ENCODE measurements around the gene C4A. TPM values are rescaled to one million over a fixed set of nuclear protein-coding genes. Genes with fewer than 3 reads are reported as not detected.
"Not testable (repeated sequence)": the region's sequence is repeated elsewhere in the genome, so short reads cannot be mapped to it uniquely, and the experiment has no call there.

The C4A gene
- total RNA-seq, 1 donor from 2014 or later, result 8.6 TPM

- DNase-seq, result not testable (repeated sequence)
Measured at GRCh38 chr6:32037136-32037535, 55.3 kb downstream of the C4A start.

GRCh38 chr6:32037598-32038524 lies 56.0 kb downstream of the C4A start, which contains the start of gene CYP21A2:
CYP21A2 (plus strand) TSS chr6:32038415; CDS start chr6:32038423, 8 bp downstream.
- DNase-seq, result not testable (repeated sequence)

GRCh38 chr6:32038878-32039277 lies 57.0 kb downstream of the C4A start:
- DNase-seq, result not testable (repeated sequence)

- not testable (repeated sequence) for DNase-seq
Measured at GRCh38 chr6:32039321-32040274, 57.7 kb downstream of the C4A start.

GRCh38 chr6:32040299-32041049 lies 58.6 kb downstream of the C4A start:
- DNase-seq, result not testable (repeated sequence)

- not testable (repeated sequence) for DNase-seq
Measured at GRCh38 chr6:32041050-32041321, 59.1 kb downstream of the C4A start.

- not testable (repeated sequence) for DNase-seq
Measured at GRCh38 chr6:32041385-32041784, 59.5 kb downstream of the C4A start.

GRCh38 chr6:32042276-32042675 lies 60.4 kb downstream of the C4A start:
- DNase-seq, result not testable (repeated sequence)

GRCh38 chr6:32043589-32044380 lies 61.9 kb downstream of the C4A start:
- not testable (repeated sequence) for DNase-seq

- not testable (repeated sequence) for DNase-seq
Measured at GRCh38 chr6:32044916-32045315, 63.1 kb downstream of the C4A start.

- no peak for DNase-seq
Measured at GRCh38 chr6:32045811-32046449, 64.1 kb downstream of the C4A start.

GRCh38 chr6:32046450-32047083 lies 64.7 kb downstream of the C4A start:
- DNase-seq, result no peak

GRCh38 chr6:32047084-32047478 lies 65.2 kb downstream of the C4A start:
- no peak for DNase-seq

GRCh38 chr6:32047539-32047854 lies 65.6 kb downstream of the C4A start:
- no peak for DNase-seq

GRCh38 chr6:32047855-32048766 lies 66.3 kb downstream of the C4A start:
- no peak for DNase-seq

- not testable (repeated sequence) for DNase-seq
Measured at GRCh38 chr6:32049149-32049548, 67.3 kb downstream of the C4A start.

- not testable (repeated sequence) for DNase-seq
Measured at GRCh38 chr6:32049736-32050135, 67.9 kb downstream of the C4A start.

GRCh38 chr6:32050562-32050961 lies 68.7 kb downstream of the C4A start:
- no peak for DNase-seq

Data from occipital lobe (tissue), 2 donors.